GM23248 (cell line): ENCODE measurements around the gene MYO10. TPM values are rescaled to one million over a fixed set of nuclear protein-coding genes. Genes with fewer than 3 reads are reported as not detected.
A peak's percentile ranks its signal among the peaks of the same experiment; 100 is the strongest.

Source experiments
- DNase-seq: peaks from one replicate; pipeline ENCODE4 v3.0.0-alpha.2; 2015
- H2AFZ ChIP-seq: fragments of 200-600 bp; sonication (generic); 2 replicates; pipeline ENCODE4 v1.6.1; 2016; ENCODE audit warnings: antibody characterized with exemption
- H3F3A ChIP-seq: fragments of 200-600 bp; sonication (generic); 2 replicates; pipeline ENCODE4 v1.6.1; 2016; ENCODE audit warnings: mild to moderate bottlenecking, antibody characterized with exemption, mixed run types; ENCODE audit not compliant: insufficient read depth
- H3K27ac ChIP-seq: fragments of 200-600 bp; sonication (generic); 2 replicates; pipeline ENCODE4 v1.5.1; 2016; ENCODE audit warnings: mild to moderate bottlenecking
- H3K27me3 ChIP-seq: fragments of 200-600 bp; sonication (generic); replicated peaks from 2 replicates; pipeline ENCODE4 v1.6.1; 2016; ENCODE audit warnings: mild to moderate bottlenecking; ENCODE audit not compliant: insufficient read depth
- H3K36me3 ChIP-seq: fragments of 200-600 bp; sonication (generic); 2 replicates; pipeline ENCODE4 v1.6.1; 2016; ENCODE audit warnings: low read depth, mild to moderate bottlenecking
- H3K4me1 ChIP-seq: fragments of 200-600 bp; sonication (generic); 2 replicates; pipeline ENCODE4 v1.6.1; 2016; ENCODE audit warnings: mild to moderate bottlenecking; ENCODE audit not compliant: insufficient read depth
- H3K4me2 ChIP-seq: fragments of 200-600 bp; sonication (generic); one replicate; pipeline ENCODE4 v1.6.1; 2016; ENCODE audit warnings: mild to moderate bottlenecking; ENCODE audit not compliant: unreplicated experiment
- H3K4me3 ChIP-seq: fragments of 200-600 bp; sonication (generic); 2 replicates; pipeline ENCODE4 v1.5.1; 2016; ENCODE audit warnings: mild to moderate bottlenecking
- H3K79me2 ChIP-seq: fragments of 200-600 bp; sonication (generic); 2 replicates; pipeline ENCODE4 v1.6.1; 2016; ENCODE audit warnings: mild to moderate bottlenecking; ENCODE audit not compliant: insufficient read depth
- H3K9ac ChIP-seq: fragments of 200-600 bp; sonication (generic); 2 replicates; pipeline ENCODE4 v1.6.1; 2016; ENCODE audit warnings: mild to moderate bottlenecking
- H3K9me2 ChIP-seq: fragments of 200-600 bp; sonication (generic); 2 replicates; pipeline ENCODE4 v1.6.1; 2016; ENCODE audit warnings: mixed run types, mild to moderate bottlenecking, moderate library complexity; ENCODE audit not compliant: insufficient read depth
- H3K9me3 ChIP-seq: fragments of 200-600 bp; sonication (generic); one replicate; pipeline ENCODE4 v1.6.1; 2017; ENCODE audit warnings: low read depth
- H4K20me1 ChIP-seq: fragments of 200-600 bp; sonication (generic); 2 replicates; pipeline ENCODE4 v1.6.0; 2016; ENCODE audit not compliant: insufficient read depth
- EZH2 ChIP-seq: fragments of 200-600 bp; sonication (generic); IDR thresholded peaks from 2 replicates; pipeline ENCODE4 v1.6.1; 2018; ENCODE audit warnings: antibody characterized with exemption, mild to moderate bottlenecking; ENCODE audit not compliant: insufficient read depth, poor library complexity, severe bottlenecking
- EZH2phosphoT487 ChIP-seq: fragments of 200-600 bp; sonication (generic); IDR thresholded peaks from 2 replicates; pipeline ENCODE4 v1.6.1; 2018; ENCODE audit warnings: antibody characterized with exemption, moderate library complexity, mild to moderate bottlenecking, low read depth; ENCODE audit not compliant: insufficient read depth
- WGBS, 2 experiments: methylation state at CpG; one replicate each; pipeline ENCODE4 v1.1.6; 2015 to 2017; ENCODE audit warnings: low lambda C conversion rate in 2 of 2, low coverage in 1 of 2; ENCODE audit errors: missing lambda C conversion rate in 2 of 2; 5-methylcytosine and 5-hydroxymethylcytosine counted together
- in situ Hi-C: fragments of 300-500 bp; cut with MboI; formaldehyde crosslinking; loops from 2 replicates; pipeline ENCODE4 v1.15.0; 2020
- polyA plus RNA-seq: library from polyadenylated mRNA; unstranded; fragments of >200 nt; fragmentation: Nextera tagmentation; extraction: Ambion mirVana; gene quantifications from 2 replicates; pipeline ENCODE4 v1.2.1, GENCODE V29; 2016
- total RNA-seq: library from RNA; depleted of rRNA; stranded (reverse); fragments of >200 nt; shearing (Covaris generic); gene quantifications from 2 replicates; pipeline ENCODE4 v1.2.3, GENCODE V29; 2014

The MYO10 gene
- total and polyA plus RNA-seq, 2 experiments from 2014 or later, result 43.2 to 47.0 TPM

DNA sequence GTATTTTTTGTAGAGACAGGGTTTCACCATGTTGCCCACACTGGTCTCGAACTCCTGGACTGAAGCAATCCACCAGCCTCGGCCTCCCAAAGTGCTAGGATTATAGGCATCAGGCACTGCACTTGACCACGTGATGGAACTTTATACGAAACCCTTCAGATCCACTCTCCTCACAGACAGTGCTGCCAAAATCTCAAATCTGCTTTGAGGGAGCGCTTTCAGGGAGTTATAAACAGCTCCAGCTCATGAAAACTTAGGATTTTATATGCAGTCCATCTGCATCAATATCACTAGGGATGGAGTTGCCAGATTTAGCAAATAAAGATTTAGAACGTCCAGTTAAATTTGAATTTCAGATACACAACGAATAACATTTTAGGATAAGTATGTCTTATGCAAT is 25.0 kb upstream of the MYO10 start:
- Histone ChIP-seq H3K36me3 (no peaks in the 10 kb centered on the region), H3K4me3 (no peak overlapping the region), H3K27me3 (no peaks in the 10 kb centered on the region), H3K9me2 (no peaks in the 10 kb centered on the region), H3K79me2 (no peaks in the 10 kb centered on the region), H4K20me1 (no peaks in the 10 kb centered on the region), H3K9me3 (no peaks in the 10 kb centered on the region), H3F3A (peaks cover 26% of the 10 kb centered on the region), H2AFZ (no peak overlapping the region), H3K4me2 (no peak overlapping the region), H3K27ac (no peak overlapping the region), H3K9ac (no peak overlapping the region), H3K4me1 (peaks cover 25% of the 10 kb centered on the region)
- in situ Hi-C loops, result no loop called here
- no peak for DNase-seq
- WGBS, 2 experiments, result 86 to 87% methylated on average over 7 of the region's 7 CpGs
- TF ChIP-seq EZH2phosphoT487 (no peak), EZH2 (no peak)

GRCh38 chr5:16957304-16958196 is 21.5 kb upstream of the MYO10 start:
- H3K4me2 ChIP-seq, result peak overlapping the region; percentile 46
- H3K9me2 ChIP-seq, result no peaks in the 10 kb centered on the region
- H3K27ac ChIP-seq, result peak overlapping the region; percentile 77
- H2AFZ ChIP-seq, result peak overlapping the region; percentile 48; the same call in 1 of the 2 replicates
- peaks cover 14% of the 10 kb centered on the region for H3F3A ChIP-seq
- no peaks in the 10 kb centered on the region for H3K9me3 ChIP-seq
- no peaks in the 10 kb centered on the region for H4K20me1 ChIP-seq
- 55 to 57% methylated on average over 13 of the region's 13 CpGs for WGBS, 2 experiments
- in situ Hi-C loops, result no loop called here
- H3K4me1 ChIP-seq, result peaks cover 9% of the 10 kb centered on the region
- H3K27me3 ChIP-seq, result no peaks in the 10 kb centered on the region
- no peaks in the 10 kb centered on the region for H3K36me3 ChIP-seq
- H3K79me2 ChIP-seq, result no peaks in the 10 kb centered on the region
- TF ChIP-seq EZH2, result no peak
- TF ChIP-seq EZH2phosphoT487, result no peak
- peak overlapping the region; percentile 42 for H3K9ac ChIP-seq
- H3K4me3 ChIP-seq, result no peak overlapping the region
- peak; percentile 94 for DNase-seq

DNA sequence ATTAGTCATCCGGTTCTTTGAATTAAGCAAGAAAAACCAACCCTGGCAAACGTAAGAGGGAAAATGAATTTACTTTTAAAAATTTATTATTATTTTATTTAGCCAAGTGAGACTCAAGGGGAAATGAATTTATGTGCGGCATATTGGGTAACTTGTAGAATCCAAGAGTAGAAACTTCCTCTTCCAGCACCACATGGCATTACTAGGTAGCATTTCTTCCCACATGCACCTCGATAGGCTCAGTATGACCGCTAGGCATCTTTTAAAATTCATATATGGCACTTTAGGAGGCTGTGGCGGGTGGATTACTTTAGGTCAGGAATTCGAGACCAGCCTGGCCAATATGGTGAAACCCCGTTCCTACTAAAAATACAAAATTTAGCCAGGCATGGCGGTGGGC is 17.6 kb upstream of the MYO10 start:
- H3K79me2 ChIP-seq, result no peaks in the 10 kb centered on the region
- in situ Hi-C loops, result no loop called here
- TF ChIP-seq EZH2phosphoT487 (no peak), EZH2 (no peak)

GRCh38 chr5:16952968-16953671 is 17.0 kb upstream of the MYO10 start:
- no peaks in the 10 kb centered on the region for H3K9me2 ChIP-seq
- no peak overlapping the region for H3K4me2 ChIP-seq
- H4K20me1 ChIP-seq, result no peaks in the 10 kb centered on the region
- H3K4me3 ChIP-seq, result no peak overlapping the region
- no peak for DNase-seq
- H3K36me3 ChIP-seq, result no peaks in the 10 kb centered on the region
- in situ Hi-C loops, result no loop called here
- H2AFZ ChIP-seq, result no peak overlapping the region
- H3K9me3 ChIP-seq, result no peaks in the 10 kb centered on the region
- H3K79me2 ChIP-seq, result no peaks in the 10 kb centered on the region
- peaks cover 10% of the 10 kb centered on the region for H3F3A ChIP-seq
- H3K9ac ChIP-seq, result no peak overlapping the region
- H3K27me3 ChIP-seq, result no peaks in the 10 kb centered on the region
- WGBS, 2 experiments, result 85 to 87% methylated on average over 5 to 6 of the region's 6 CpGs
- no peak overlapping the region for H3K27ac ChIP-seq
- TF ChIP-seq EZH2, result no peak
- no peak for TF ChIP-seq EZH2phosphoT487
- H3K4me1 ChIP-seq, result peaks cover 5% of the 10 kb centered on the region

More for the DNA sequence above, 17.6 kb upstream of the MYO10 start:
- Histone ChIP-seq H3K27ac (no peak overlapping the region), H4K20me1 (no peaks in the 10 kb centered on the region), H3K9me3 (no peaks in the 10 kb centered on the region), H3F3A (peaks cover 14% of the 10 kb centered on the region), H3K36me3 (no peaks in the 10 kb centered on the region), H3K4me3 (no peak overlapping the region), H3K4me2 (no peak overlapping the region), H3K4me1 (peaks cover 9% of the 10 kb centered on the region), H3K27me3 (no peaks in the 10 kb centered on the region), H2AFZ (no peak overlapping the region), H3K9ac (no peak overlapping the region), H3K9me2 (no peaks in the 10 kb centered on the region)
- DNase-seq, result no peak
- WGBS, 2 experiments, result 94 to 96% methylated on average over 9 of the region's 9 CpGs
